ENCODE measurements around the gene ZNF28.
"Not testable (repeated sequence)": the region's sequence is repeated elsewhere in the genome, so short reads cannot be mapped to it uniquely, and the experiment has no call there.

Gene ZNF28

DNA sequence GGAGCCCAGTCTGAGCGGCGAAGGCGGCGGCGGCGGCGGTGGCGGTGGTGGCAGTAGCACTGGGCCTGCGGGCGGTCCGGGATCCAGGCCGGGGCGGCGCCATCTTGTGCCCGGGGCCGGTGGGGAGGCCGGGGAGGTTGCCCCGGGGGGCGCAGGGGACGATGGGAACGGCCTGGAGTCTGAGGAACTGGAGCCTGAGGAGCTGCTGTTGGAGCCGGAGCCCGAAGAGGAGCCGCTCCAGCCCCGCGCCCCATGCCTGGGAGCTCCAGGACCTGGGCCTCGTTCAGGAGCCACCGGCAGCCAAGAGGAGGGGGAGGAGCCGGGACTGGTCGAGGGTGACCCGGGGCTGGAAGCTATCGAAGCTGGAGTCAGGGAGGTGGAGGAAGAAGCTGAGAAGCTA is 11.6 kb downstream of the ZNF28 start:
- DNase-seq (ENCODE audit: low read depth, low spot score): no peak
- in situ Hi-C loops (cut with HindIII; ENCODE audit: low sequenced_read_pairs): no loop called here
- no peak overlapping the region for H3K4me3 ChIP-seq (ENCODE audit: low read depth, low read length)
- TF ChIP-seq, protein P1, sequence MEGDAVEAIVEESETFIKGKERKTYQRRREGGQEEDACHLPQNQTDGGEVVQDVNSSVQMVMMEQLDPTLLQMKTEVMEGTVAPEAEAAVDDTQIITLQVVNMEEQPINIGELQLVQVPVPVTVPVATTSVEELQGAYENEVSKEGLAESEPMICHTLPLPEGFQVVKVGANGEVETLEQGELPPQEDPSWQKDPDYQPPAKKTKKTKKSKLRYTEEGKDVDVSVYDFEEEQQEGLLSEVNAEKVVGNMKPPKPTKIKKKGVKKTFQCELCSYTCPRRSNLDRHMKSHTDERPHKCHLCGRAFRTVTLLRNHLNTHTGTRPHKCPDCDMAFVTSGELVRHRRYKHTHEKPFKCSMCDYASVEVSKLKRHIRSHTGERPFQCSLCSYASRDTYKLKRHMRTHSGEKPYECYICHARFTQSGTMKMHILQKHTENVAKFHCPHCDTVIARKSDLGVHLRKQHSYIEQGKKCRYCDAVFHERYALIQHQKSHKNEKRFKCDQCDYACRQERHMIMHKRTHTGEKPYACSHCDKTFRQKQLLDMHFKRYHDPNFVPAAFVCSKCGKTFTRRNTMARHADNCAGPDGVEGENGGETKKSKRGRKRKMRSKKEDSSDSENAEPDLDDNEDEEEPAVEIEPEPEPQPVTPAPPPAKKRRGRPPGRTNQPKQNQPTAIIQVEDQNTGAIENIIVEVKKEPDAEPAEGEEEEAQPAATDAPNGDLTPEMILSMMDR (IDR thresholded peaks at IDR 0.05; ENCODE audit: low read depth, low read length): no peak

DNA sequence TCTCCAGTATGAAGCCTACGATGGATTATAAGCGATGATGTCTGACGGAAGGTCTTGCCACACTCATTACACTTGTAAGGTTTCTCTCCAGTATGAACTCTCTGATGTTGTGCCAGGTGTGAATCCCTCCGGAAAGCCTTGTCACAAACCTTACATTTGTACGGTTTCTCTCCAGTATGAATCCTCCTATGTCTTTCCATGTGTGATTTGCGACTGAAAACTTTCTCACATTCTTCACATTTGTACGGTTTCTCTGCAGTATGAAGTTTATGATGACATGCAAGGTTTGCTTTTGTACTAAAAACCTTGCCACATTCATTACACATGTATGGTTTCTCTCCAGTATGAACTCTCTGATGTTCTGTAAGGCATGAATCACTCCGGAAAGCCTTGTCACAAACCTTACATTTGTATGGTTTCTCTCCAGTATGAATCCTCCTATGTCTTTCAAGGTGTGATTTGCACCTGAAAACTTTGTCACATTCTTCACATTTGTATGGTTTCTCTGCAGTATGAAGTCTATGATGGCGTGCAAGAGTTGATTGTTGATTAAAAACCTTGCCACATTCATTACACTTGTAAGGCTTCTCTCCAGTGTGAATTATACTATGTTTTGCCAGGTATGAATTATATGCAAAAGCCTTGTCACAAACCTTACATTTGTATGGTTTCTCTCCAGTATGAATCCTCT is 21.3 kb downstream of the ZNF28 start:
- DNase-seq (ENCODE audit: low read depth, low spot score); H3K4me3 ChIP-seq (ENCODE audit: low read depth, low read length); in situ Hi-C loops (cut with HindIII; ENCODE audit: low sequenced_read_pairs): not testable (repeated sequence)

DNA sequence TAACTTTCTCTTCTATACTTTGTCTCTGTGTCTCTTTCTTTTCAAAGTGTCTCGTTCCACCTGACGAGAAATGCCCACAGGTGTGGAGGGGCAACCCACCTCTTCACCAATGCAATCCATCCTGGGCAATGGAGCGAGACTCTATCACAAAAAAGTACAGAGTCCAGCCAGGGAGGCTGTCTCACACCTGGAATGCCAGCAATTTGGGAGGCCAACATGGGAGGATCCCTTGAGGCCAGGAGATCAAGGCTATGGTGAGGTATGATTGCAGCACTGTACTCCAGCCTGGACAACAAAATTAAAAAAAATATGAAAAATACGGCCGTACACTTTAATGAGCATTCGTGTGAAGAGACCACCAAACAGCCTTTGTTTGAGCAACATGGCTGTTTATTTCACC is 32.0 kb downstream of the ZNF28 start:
- DNase-seq (ENCODE audit: low read depth, low spot score): no peak
- no peak overlapping the region for H3K4me3 ChIP-seq (ENCODE audit: low read depth, low read length)
- in situ Hi-C loops (cut with HindIII; ENCODE audit: low sequenced_read_pairs): no loop called here
- TF ChIP-seq, protein P1 (IDR thresholded peaks at IDR 0.05; ENCODE audit: low read depth, low read length): no peak

DNA sequence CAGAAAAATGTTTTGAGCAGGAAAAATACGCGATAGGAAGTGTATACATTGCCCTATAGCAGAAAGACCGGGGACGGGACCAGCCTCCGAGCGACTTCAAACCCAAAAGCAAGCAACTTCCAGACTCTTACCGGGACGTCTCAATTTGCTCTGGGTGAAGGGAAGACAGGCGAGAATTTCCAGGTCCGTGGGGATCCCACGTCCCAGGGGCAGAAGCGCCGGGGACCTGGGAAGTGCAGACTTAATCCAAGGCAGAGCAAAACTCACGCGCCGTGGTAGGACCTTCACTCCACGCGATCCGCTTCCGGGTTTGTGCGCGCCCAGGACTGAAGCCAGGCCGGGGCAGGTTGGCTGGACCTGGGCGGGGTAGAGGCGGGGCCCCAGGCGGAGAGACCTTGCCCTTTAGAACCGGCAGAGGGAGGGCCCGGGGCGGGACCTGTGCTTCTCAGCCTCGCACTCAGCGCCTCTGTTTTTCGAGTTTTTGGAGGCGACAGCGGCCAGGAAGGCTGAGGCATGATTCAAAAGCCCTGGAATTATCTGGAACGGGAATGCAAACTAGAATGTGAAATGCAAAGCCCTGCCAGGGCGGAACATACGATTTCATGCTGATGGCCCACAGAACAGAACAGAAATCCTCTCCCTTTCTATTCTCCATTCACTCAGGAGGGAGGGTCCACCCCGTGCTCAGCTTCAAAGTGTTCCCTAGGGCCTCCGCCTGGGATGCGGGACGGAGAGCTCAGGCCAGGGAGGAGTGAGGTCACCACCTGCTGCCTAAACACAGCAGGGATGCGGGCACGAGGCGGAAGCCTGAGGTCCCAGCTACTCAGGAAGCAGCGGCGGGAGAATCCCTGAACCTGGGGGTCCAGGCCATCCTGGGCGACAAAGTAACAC is 34.7 kb downstream of the ZNF28 start, which contains the start of gene ZNF600:
Gene ZNF600, minus strand, starts transcription at position 328 of the 891 bp plus-strand sequence. CDS start 7,903 bp downstream, outside the sequence.
- peak within 1 kb of the TSS; percentile 70 for H3K4me3 ChIP-seq (ENCODE audit: low read depth, low read length)
- peak; percentile 60 for DNase-seq (ENCODE audit: low read depth, low spot score)
- in situ Hi-C loops (cut with HindIII; ENCODE audit: low sequenced_read_pairs): not testable (repeated sequence)

DNA sequence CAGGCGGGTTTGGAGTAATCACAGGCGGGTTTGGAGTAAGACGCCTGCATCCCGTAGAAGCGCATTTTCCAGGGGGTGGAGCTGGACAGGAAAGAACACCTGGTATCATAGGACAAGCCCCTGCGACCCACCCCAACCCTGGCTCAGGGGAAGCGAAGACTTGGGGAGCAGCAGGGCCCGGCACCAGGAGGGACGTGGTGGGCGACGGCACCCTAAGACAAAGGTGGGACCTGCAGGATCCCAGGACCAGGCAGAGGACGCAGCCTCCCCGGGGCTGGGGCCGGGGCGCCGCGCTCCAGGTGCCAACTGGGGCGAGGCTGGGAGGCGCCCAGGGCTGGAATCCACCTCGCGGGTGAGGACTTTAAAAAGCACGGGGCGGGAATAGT is 35.4 kb downstream of the ZNF28 start:
- in situ Hi-C loops (cut with HindIII; ENCODE audit: low sequenced_read_pairs): no loop called here
- TF ChIP-seq, protein P1 (IDR thresholded peaks at IDR 0.05; ENCODE audit: low read depth, low read length): no peak
- DNase-seq (ENCODE audit: low read depth, low spot score): no peak
- peak overlapping the region; percentile 70 for H3K4me3 ChIP-seq (ENCODE audit: low read depth, low read length)

DNA sequence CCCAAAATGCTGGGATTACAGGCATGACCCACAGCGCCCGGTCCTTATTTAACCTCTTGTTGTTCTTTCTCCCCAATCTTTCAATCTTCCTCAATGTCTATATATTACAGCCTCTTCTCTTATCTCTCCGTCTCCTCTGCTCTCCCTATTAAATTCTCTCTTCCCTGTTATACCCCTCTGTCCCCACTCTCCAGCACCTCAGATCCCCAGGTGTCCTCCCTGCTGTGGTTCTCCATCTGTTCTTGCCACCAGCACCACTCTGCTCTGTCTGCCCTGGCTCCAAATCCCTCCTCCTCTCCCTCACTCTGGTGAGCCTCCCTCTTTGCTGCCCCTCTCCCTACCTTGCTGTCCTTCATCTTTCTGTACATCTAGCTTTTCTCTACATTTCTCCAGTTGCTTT is 35.9 kb downstream of the ZNF28 start:
- in situ Hi-C loops (cut with HindIII; ENCODE audit: low sequenced_read_pairs): no loop called here
- H3K4me3 ChIP-seq (ENCODE audit: low read depth, low read length): no peak overlapping the region
- no peak for DNase-seq (ENCODE audit: low read depth, low spot score)
- TF ChIP-seq, protein P1 (IDR thresholded peaks at IDR 0.05; ENCODE audit: low read depth, low read length): no peak

DNA sequence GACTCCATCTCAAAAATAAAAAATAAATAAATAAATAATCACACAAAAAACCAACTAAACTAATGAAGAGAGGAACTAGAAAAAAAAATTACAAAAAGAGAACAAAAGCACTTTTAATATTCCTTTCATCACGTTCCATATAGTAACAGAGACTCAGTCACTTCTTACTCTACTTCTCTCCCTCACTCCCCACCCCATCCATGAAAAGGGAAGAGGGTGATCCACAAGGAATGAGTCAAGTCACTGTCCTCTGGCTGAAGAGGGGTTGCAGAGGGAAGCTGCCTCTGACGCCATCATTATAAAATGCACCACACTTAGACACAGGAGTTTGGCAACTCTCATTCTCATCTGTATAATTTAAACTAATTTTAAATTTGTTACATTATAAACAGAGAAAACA is 38.6 kb downstream of the ZNF28 start:
- DNase-seq (ENCODE audit: low read depth, low spot score); in situ Hi-C loops (cut with HindIII; ENCODE audit: low sequenced_read_pairs): not testable (repeated sequence)

DNA sequence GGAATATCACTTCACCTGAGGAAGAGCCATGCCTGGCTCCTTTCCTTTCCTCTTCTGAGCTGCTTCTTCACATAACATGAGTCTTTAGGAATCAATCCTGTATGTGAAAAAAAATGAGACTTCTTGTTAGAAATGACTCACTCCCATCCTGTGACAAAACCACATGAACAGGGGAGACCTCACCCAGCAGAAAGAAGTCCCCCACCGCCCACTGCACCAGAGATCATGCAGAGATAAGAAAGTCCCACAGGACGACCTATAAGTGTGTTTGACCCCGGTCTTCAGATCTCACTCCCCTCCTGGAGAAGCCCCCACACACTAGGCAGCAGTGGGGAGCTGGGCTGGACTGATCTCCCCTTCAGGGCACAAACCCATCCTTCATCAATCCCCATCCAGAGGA is 42.6 kb downstream of the ZNF28 start:
- in situ Hi-C loops (cut with HindIII; ENCODE audit: low sequenced_read_pairs): no loop called here
- TF ChIP-seq, protein P1 (IDR thresholded peaks at IDR 0.05; ENCODE audit: low read depth, low read length): no peak
- DNase-seq (ENCODE audit: low read depth, low spot score): no peak
- H3K4me3 ChIP-seq (ENCODE audit: low read depth, low read length): no peak overlapping the region

More for the DNA sequence above, 38.6 kb downstream of the ZNF28 start:
- H3K4me3 ChIP-seq (ENCODE audit: low read depth, low read length): not testable (repeated sequence)

DNA sequence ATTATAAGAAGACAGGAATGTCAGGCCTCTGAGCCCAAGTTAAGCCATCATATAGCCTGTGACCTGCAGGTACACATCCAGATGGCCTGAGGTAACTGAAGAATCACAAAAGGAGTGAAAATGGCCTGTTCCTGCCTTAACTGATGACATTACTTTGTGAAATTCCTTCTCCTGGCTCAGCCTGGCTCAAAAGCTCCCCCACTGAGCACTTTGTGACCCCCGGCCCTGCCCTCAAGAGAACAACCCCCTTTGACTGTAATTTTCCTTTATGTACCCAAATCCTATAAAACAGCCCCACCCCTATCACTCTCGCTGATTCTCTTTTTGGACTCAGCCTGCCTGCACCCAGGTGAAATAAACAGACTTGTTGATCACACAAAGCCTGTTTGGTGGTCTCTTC is 65.0 kb downstream of the ZNF28 start:
- in situ Hi-C loops (cut with HindIII; ENCODE audit: low sequenced_read_pairs); DNase-seq (ENCODE audit: low read depth, low spot score); H3K4me3 ChIP-seq (ENCODE audit: low read depth, low read length): not testable (repeated sequence)

Data from astrocyte of the spinal cord (primary cell).